Trophoblast cell (in vitro differentiated cells and primary cell): Measurements from ENCODE around the gene ESD.
A peak's percentile ranks its signal among the peaks of the same experiment; 100 is the strongest.

ENCODE experiments used
- DNase-seq, 2 donors: peaks; one replicate each; pipeline ENCODE4 v3.0.0-alpha.2; 2016
- H2AFZ ChIP-seq: 2 replicates; pipeline ENCODE4 v1.6.1; 2013; ENCODE audit warnings: low read length, moderate library complexity, mild to moderate bottlenecking; ENCODE audit not compliant: insufficient read depth, poor library complexity
- H2AK5ac ChIP-seq: 2 replicates; pipeline ENCODE4 v1.6.1; 2013; ENCODE audit warnings: mild to moderate bottlenecking, low read length
- H2BK120ac ChIP-seq: 2 replicates; pipeline ENCODE4 v1.6.1; 2013; ENCODE audit warnings: low read length, mild to moderate bottlenecking, moderate library complexity; ENCODE audit not compliant: insufficient read depth, poor library complexity
- H2BK12ac ChIP-seq: 2 replicates; pipeline ENCODE4 v1.6.1; 2013; ENCODE audit warnings: mild to moderate bottlenecking, low read length, moderate library complexity
- H2BK5ac ChIP-seq: 2 replicates; pipeline ENCODE4 v1.6.1; 2013; ENCODE audit warnings: low read length, low read depth, moderate library complexity, mild to moderate bottlenecking; ENCODE audit not compliant: poor library complexity
- H3K14ac ChIP-seq: 2 replicates; pipeline ENCODE4 v1.6.1; 2013; ENCODE audit warnings: mild to moderate bottlenecking, low read length
- H3K18ac ChIP-seq: 2 replicates; pipeline ENCODE4 v1.6.1; 2013; ENCODE audit warnings: mild to moderate bottlenecking, low read length
- H3K23ac ChIP-seq: 2 replicates; pipeline ENCODE4 v1.6.1; 2013; ENCODE audit warnings: low read length
- H3K27ac ChIP-seq: 2 replicates; pipeline ENCODE4 v1.5.1; 2013; ENCODE audit warnings: low read depth, mild to moderate bottlenecking, inconsistent platforms, low read length, moderate library complexity
- H3K27me3 ChIP-seq: 2 replicates; pipeline ENCODE4 v1.6.1; 2013; ENCODE audit warnings: inconsistent platforms, mild to moderate bottlenecking, low read length, moderate library complexity; ENCODE audit not compliant: insufficient read depth
- H3K36me3 ChIP-seq, 2 experiments: 1 replicate in 1 of 2; 2 replicates in 1 of 2; pipeline ENCODE4 v1.6.1; 2013; ENCODE audit warnings: low read length in 2 of 2, mild to moderate bottlenecking in 2 of 2, moderate library complexity in 1 of 2; ENCODE audit not compliant: insufficient read depth in 2 of 2, control insufficient read depth in 1 of 2
- H3K4ac ChIP-seq: 2 replicates; pipeline ENCODE4 v1.6.1; 2013; ENCODE audit warnings: low read depth, mild to moderate bottlenecking, low read length, moderate library complexity
- H3K4me1 ChIP-seq, 2 experiments: 1 replicate in 1 of 2; 2 replicates in 1 of 2; pipeline ENCODE4 v1.6.1; 2013; ENCODE audit warnings: low read length in 2 of 2, mild to moderate bottlenecking in 2 of 2, moderate library complexity in 1 of 2; ENCODE audit not compliant: insufficient read depth in 2 of 2, control insufficient read depth in 1 of 2
- H3K4me2 ChIP-seq: 2 replicates; pipeline ENCODE4 v1.6.1; 2013; ENCODE audit warnings: inconsistent platforms, mild to moderate bottlenecking, low read length, moderate library complexity
- H3K4me3 ChIP-seq: 2 replicates; pipeline ENCODE4 v1.5.1; 2013; ENCODE audit warnings: mild to moderate bottlenecking, low read depth, low read length, inconsistent platforms
- H3K79me1 ChIP-seq: one replicate; pipeline ENCODE4 v1.6.1; 2013; ENCODE audit warnings: low read length
- H3K79me2 ChIP-seq: 2 replicates; pipeline ENCODE4 v1.6.1; 2013; ENCODE audit warnings: low read length, mild to moderate bottlenecking; ENCODE audit not compliant: control insufficient read depth, insufficient read depth, poor library complexity
- H3K9ac ChIP-seq: 2 replicates; pipeline ENCODE4 v1.6.1; 2013; ENCODE audit warnings: mild to moderate bottlenecking, low read length
- H3K9me3 ChIP-seq: 2 replicates; pipeline ENCODE4 v1.6.1; 2013; ENCODE audit warnings: low read depth, mild to moderate bottlenecking, control low read depth, inconsistent platforms, low read length; ENCODE audit not compliant: insufficient read depth
- H4K12ac ChIP-seq: 2 replicates; pipeline ENCODE4 v1.6.1; 2013; ENCODE audit warnings: low read depth, mild to moderate bottlenecking, low read length, moderate library complexity
- H4K8ac ChIP-seq: 2 replicates; pipeline ENCODE4 v1.6.1; 2013; ENCODE audit warnings: low read depth, mild to moderate bottlenecking, low read length, moderate library complexity
- H4K91ac ChIP-seq: one replicate; pipeline ENCODE4 v1.6.1; 2013; ENCODE audit warnings: low read depth, mild to moderate bottlenecking, low read length, moderate library complexity
- WGBS: extraction: QIAGEN DNeasy Blood & Tissue Kit; methylation state at CpG from one replicate; pipeline ENCODE4 v1.1.7; 2013; ENCODE audit warnings: missing lambda C conversion rate; ENCODE audit not compliant: insufficient read length, insufficient coverage; ENCODE audit errors: extremely low coverage; 5-methylcytosine and 5-hydroxymethylcytosine counted together

Gene ESD

GRCh38 chr13:46745706-46746105 is 51.3 kb downstream of the ESD start:
- Histone ChIP-seq H3K9me3 (peaks cover 2% of the 10 kb centered on the region), H2BK12ac (no peak overlapping the region), H2AK5ac (no peak overlapping the region), H3K79me2 (no peaks in the 10 kb centered on the region), H3K14ac (no peak overlapping the region), H2BK120ac (no peak overlapping the region), H2BK5ac (no peak overlapping the region), H4K8ac (no peak overlapping the region), H3K27me3 (no peaks in the 10 kb centered on the region), H3K4ac (no peak overlapping the region), H3K36me3 (peaks cover 16 to 38% of the 10 kb centered on the region in 2 experiments), H3K4me3 (no peak overlapping the region), H4K12ac (no peak overlapping the region), H2AFZ (no peak overlapping the region), H3K4me2 (no peak overlapping the region), H4K91ac (no peak overlapping the region), H3K9ac (no peak overlapping the region), H3K18ac (no peak overlapping the region), H3K4me1 (peaks cover 5 to 6% of the 10 kb centered on the region in 2 experiments), H3K27ac (no peak overlapping the region), H3K79me1 (no peaks in the 10 kb centered on the region), H3K23ac (no peak overlapping the region)
- no peak for DNase-seq
- WGBS = no CpG with 5 or more reads among the region's 4 CpGs

GRCh38 chr13:46745062-46745461 is 51.9 kb downstream of the ESD start:
- H3K79me1 ChIP-seq = no peaks in the 10 kb centered on the region
- H3K9ac ChIP-seq = no peak overlapping the region
- no peak overlapping the region for H4K8ac ChIP-seq
- H3K4me3 ChIP-seq = no peak overlapping the region
- peaks cover 14 to 35% of the 10 kb centered on the region in 2 experiments for H3K36me3 ChIP-seq
- H2BK12ac ChIP-seq = no peak overlapping the region
- no peaks in the 10 kb centered on the region for H3K79me2 ChIP-seq
- DNase-seq = no peak
- no peak overlapping the region for H3K4ac ChIP-seq
- no peak overlapping the region for H3K23ac ChIP-seq
- no peak overlapping the region for H2BK120ac ChIP-seq
- no peak overlapping the region for H2BK5ac ChIP-seq
- H2AK5ac ChIP-seq = no peak overlapping the region
- H3K4me2 ChIP-seq = no peak overlapping the region
- no peak overlapping the region for H3K27ac ChIP-seq
- H4K12ac ChIP-seq = no peak overlapping the region
- no peak overlapping the region for H4K91ac ChIP-seq
- H3K14ac ChIP-seq = no peak overlapping the region
- H3K9me3 ChIP-seq = peaks cover 2% of the 10 kb centered on the region
- no peak overlapping the region for H2AFZ ChIP-seq
- no CpG with 5 or more reads among the region's 4 CpGs for WGBS
- no peaks in the 10 kb centered on the region for H3K27me3 ChIP-seq
- H3K18ac ChIP-seq = no peak overlapping the region
- peaks cover 5 to 6% of the 10 kb centered on the region in 2 experiments for H3K4me1 ChIP-seq

- peak in 1 of 2 donors; percentile 66 for DNase-seq
- H3K79me1 ChIP-seq = no peaks in the 10 kb centered on the region
- WGBS = no CpG with 5 or more reads among the region's 2 CpGs
- no peak overlapping the region for H4K91ac ChIP-seq
- no peak overlapping the region for H3K4me2 ChIP-seq
- no peak overlapping the region for H3K18ac ChIP-seq
- H3K4me1 ChIP-seq = peaks cover 5 to 6% of the 10 kb centered on the region in 2 experiments
- H3K9me3 ChIP-seq = peaks cover 2% of the 10 kb centered on the region
- no peak overlapping the region for H3K4me3 ChIP-seq
- peaks cover 15 to 27% of the 10 kb centered on the region in 2 experiments for H3K36me3 ChIP-seq
- no peak overlapping the region for H2AK5ac ChIP-seq
- H3K27ac ChIP-seq = no peak overlapping the region
- H3K79me2 ChIP-seq = no peaks in the 10 kb centered on the region
- no peak overlapping the region for H3K23ac ChIP-seq
- H2BK12ac ChIP-seq = no peak overlapping the region
- no peak overlapping the region for H2BK5ac ChIP-seq
- H3K14ac ChIP-seq = no peak overlapping the region
- H2AFZ ChIP-seq = no peak overlapping the region
- no peak overlapping the region for H2BK120ac ChIP-seq
- H4K8ac ChIP-seq = no peak overlapping the region
- no peaks in the 10 kb centered on the region for H3K27me3 ChIP-seq
- H3K4ac ChIP-seq = no peak overlapping the region
- H3K9ac ChIP-seq = no peak overlapping the region
- H4K12ac ChIP-seq = no peak overlapping the region
These were observed 53.8 kb downstream of the ESD start for GRCh38 chr13:46743191-46743590.

GRCh38 chr13:46739447-46740098 is 57.4 kb downstream of the ESD start:
- no peak overlapping the region for H3K14ac ChIP-seq
- no peaks in the 10 kb centered on the region for H3K9me3 ChIP-seq
- no CpG with 5 or more reads among the region's 4 CpGs for whole genome bisulfite sequencing
- no peak overlapping the region for H3K18ac ChIP-seq
- no peaks in the 10 kb centered on the region for H3K79me1 ChIP-seq
- no peak overlapping the region for H4K91ac ChIP-seq
- H2BK12ac ChIP-seq = no peak overlapping the region
- H3K4me2 ChIP-seq = no peak overlapping the region
- H3K79me2 ChIP-seq = no peaks in the 10 kb centered on the region
- H3K4me3 ChIP-seq = no peak overlapping the region
- no peak overlapping the region for H4K8ac ChIP-seq
- H3K27ac ChIP-seq = no peak overlapping the region
- H3K27me3 ChIP-seq = no peaks in the 10 kb centered on the region
- no peaks in the 10 kb centered on the region for H3K4me1 ChIP-seq
- no peak overlapping the region for H4K12ac ChIP-seq
- H3K36me3 ChIP-seq = peaks cover 18 to 22% of the 10 kb centered on the region in 2 experiments
- H2BK120ac ChIP-seq = no peak overlapping the region
- no peak overlapping the region for H3K4ac ChIP-seq
- H2AK5ac ChIP-seq = no peak overlapping the region
- no peak overlapping the region for H2BK5ac ChIP-seq
- no peak for DNase-seq
- H3K9ac ChIP-seq = no peak overlapping the region
- no peak overlapping the region for H2AFZ ChIP-seq
- no peak overlapping the region for H3K23ac ChIP-seq
